Measurements from ENCODE around the gene JTB. TPM values are rescaled to one million over a fixed set of nuclear protein-coding genes. Genes with fewer than 3 reads are reported as not detected.
"Not testable (repeated sequence)": the region's sequence is repeated elsewhere in the genome, so short reads cannot be mapped to it uniquely, and the experiment has no call there.

Gene JTB
- total and polyA plus RNA-seq, 7 donors = 87.6 to 266 (median 118) TPM

DNA sequence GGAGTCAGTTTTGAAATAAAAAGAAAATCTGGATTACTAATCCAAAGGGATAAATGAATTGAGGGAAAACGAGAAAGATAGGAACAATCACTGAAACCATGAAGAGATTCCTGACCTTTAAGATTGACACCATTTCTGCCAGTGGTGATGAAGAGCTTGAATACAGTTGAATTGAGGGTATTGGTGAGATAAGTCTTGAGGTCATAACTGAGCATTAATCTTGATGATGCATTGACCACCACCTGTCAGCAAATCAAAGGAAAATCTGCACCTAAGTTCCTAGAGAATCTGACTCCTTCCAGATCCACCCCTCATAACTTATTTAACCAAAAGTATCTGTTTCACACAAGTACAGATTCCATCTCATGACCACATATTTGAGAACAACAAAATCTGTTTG is 34.7 kb upstream of the JTB start:
- DNase-seq (no peak), ATAC-seq (no peak)
- WGBS, 3 donors = 68 to 77% (median 69%) methylated on average over 1 of the region's 1 CpG
- intact Hi-C loops (cut with DNase I) = loop anchor here in 1 of 2 donors (10.0 kb wide), 1 partner anchor 103 kb away; no protein-coding TSS in a partner anchor
- Histone ChIP-seq H3K4me3 (no peak overlapping the region), H3K27me3 (ENCODE audit: insufficient read depth in 3 of 3, low read length in 2 of 3) (no peaks in the 10 kb centered on the region), H3K27ac (no peak overlapping the region), H3K36me3 (ENCODE audit: insufficient read depth in 1 of 2, low read depth in 1 of 2) (no peaks in the 10 kb centered on the region), H3K9me3 (no peaks in the 10 kb centered on the region), H3K4me1 (no peaks in the 10 kb centered on the region)
- TF ChIP-seq, protein P1, sequence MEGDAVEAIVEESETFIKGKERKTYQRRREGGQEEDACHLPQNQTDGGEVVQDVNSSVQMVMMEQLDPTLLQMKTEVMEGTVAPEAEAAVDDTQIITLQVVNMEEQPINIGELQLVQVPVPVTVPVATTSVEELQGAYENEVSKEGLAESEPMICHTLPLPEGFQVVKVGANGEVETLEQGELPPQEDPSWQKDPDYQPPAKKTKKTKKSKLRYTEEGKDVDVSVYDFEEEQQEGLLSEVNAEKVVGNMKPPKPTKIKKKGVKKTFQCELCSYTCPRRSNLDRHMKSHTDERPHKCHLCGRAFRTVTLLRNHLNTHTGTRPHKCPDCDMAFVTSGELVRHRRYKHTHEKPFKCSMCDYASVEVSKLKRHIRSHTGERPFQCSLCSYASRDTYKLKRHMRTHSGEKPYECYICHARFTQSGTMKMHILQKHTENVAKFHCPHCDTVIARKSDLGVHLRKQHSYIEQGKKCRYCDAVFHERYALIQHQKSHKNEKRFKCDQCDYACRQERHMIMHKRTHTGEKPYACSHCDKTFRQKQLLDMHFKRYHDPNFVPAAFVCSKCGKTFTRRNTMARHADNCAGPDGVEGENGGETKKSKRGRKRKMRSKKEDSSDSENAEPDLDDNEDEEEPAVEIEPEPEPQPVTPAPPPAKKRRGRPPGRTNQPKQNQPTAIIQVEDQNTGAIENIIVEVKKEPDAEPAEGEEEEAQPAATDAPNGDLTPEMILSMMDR (IDR thresholded peaks at IDR 0.05) = no peak

DNA sequence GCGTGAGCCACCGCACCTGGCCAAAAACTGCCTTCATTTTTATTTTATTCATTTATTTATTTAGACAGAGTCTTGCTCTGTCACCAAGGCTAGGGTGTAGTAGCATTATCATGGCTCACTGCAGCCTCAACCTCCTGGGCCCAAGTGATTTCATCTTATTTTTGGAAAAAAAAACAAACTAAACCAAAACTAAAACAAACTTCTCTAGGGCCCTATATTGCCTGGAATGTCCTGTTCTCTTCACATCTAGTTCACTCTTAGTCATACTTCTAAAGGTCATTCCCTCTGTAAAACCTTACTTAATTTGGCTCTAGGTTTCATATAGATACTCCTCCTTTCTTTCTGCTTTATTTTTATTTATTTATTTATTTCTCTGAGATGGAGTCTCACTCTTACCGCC is 28.7 kb upstream of the JTB start:
- TF ChIP-seq, protein P1 (IDR thresholded peaks at IDR 0.05) = no peak
- no peak overlapping the region for H3K27ac ChIP-seq
- intact Hi-C loops (cut with DNase I) = no loop called here
- no peak overlapping the region for H3K4me3 ChIP-seq
- ATAC-seq (no peak), DNase-seq (no peak)
- no peaks in the 10 kb centered on the region for H3K27me3 ChIP-seq (ENCODE audit: insufficient read depth in 3 of 3, low read length in 2 of 3)
- no peaks in the 10 kb centered on the region for H3K4me1 ChIP-seq
- no peaks in the 10 kb centered on the region for H3K9me3 ChIP-seq
- H3K36me3 ChIP-seq (ENCODE audit: insufficient read depth in 1 of 2, low read depth in 1 of 2) = no peaks in the 10 kb centered on the region
- 95 to 98% (median 97%) methylated on average over 3 of the region's 3 CpGs for WGBS, 3 donors

DNA sequence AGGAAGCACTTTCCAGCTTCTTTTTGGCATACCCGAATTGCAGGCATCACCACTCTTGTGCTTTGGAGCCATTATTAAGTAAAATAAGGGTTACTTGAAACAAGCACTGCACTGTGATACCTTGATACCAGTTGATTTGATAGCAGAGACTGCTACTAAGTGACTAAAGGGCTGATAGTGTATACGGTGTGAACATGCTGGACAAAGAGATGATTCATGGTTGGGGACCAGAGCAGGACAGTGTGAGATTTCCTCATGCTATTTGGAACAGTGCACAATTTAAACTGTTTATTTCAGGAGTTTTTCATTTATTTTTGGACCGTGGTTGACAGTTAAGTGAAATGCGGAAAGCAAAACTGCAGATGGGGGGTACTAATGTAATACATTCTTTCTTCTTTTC is 22.9 kb upstream of the JTB start:
- intact Hi-C loops (cut with DNase I) = no loop called here
- H3K9me3 ChIP-seq = no peaks in the 10 kb centered on the region
- no peak for DNase-seq
- no peaks in the 10 kb centered on the region for H3K4me1 ChIP-seq
- H3K36me3 ChIP-seq (ENCODE audit: insufficient read depth in 1 of 2, low read depth in 1 of 2) = peaks cover 0 to 4% of the 10 kb centered on the region in 2 donors
- H3K27me3 ChIP-seq (ENCODE audit: insufficient read depth in 3 of 3, low read length in 2 of 3) = no peaks in the 10 kb centered on the region
- no peak overlapping the region for H3K27ac ChIP-seq
- 80 to 85% (median 83%) methylated on average over 4 of the region's 4 CpGs for WGBS, 3 donors
- no peak for ATAC-seq
- no peak overlapping the region for H3K4me3 ChIP-seq
- TF ChIP-seq, protein P1 (IDR thresholded peaks at IDR 0.05) = no peak

DNA sequence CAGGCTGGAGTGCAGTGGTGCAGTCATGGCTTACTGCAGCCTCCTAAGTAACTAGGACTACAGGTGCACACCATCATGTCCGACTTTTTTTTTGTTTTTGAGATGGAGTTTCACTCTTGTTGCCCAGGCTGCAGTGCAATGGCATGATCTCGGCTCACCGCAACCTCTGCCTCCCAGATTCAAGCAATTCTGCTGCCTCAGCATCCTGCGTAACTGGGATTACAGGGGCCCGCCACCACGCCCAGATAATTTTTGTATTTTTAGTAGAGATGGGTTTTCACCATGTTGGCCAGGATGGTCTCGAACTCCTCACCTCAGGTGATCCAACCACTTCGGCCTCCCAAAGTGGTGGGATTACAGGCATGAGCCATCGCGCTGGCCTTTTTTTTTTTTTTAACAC is 19.4 kb upstream of the JTB start:
- Histone ChIP-seq H3K4me1 (peaks cover 20% of the 10 kb centered on the region), H3K36me3 (ENCODE audit: insufficient read depth in 1 of 2, low read depth in 1 of 2) (peaks cover 10 to 38% of the 10 kb centered on the region in 2 donors)
- not testable (repeated sequence) for H3K4me3 ChIP-seq; DNase-seq; H3K27ac ChIP-seq; H3K27me3 ChIP-seq (ENCODE audit: insufficient read depth in 3 of 3, low read length in 2 of 3); H3K9me3 ChIP-seq; ATAC-seq
- 92 to 96% (median 95%) methylated on average over 10 of the region's 10 CpGs for WGBS, 3 donors
- intact Hi-C loops (cut with DNase I) = loop anchor here in 1 of 2 donors (10.0 kb wide), 1 partner anchor 278 kb away; the partner anchor contains the start of gene HAX1

DNA sequence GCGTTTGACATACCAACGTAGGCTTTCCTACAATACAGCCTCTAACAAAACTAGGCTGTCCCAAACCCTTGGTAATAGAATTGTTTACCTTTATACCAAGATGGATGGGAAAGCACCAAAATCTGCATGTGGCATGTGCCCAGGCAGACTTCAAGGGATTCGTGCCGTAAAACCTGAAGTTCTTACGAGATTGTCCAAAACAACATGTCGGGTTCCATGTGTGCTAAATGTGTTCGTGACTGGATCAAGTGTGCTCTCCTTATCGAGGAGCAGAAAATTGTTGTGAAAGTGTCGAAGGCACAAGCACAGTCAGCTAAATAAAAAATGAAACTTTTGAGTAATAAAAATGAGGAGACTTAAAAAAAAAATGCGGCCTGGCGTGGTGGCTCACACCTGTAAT is 18.2 kb upstream of the JTB start:
- 89 to 97% (median 95%) methylated on average over 11 of the region's 11 CpGs for WGBS, 3 donors
- H3K36me3 ChIP-seq (ENCODE audit: insufficient read depth in 1 of 2, low read depth in 1 of 2) = peaks cover 10 to 47% of the 10 kb centered on the region in 2 donors
- intact Hi-C loops (cut with DNase I) = loop anchor here in 1 of 2 donors (10.0 kb wide), 1 partner anchor 279 kb away; the partner anchor contains the start of gene HAX1

More for the DNA sequence above, 18.2 kb upstream of the JTB start:
- no peak for ATAC-seq
- TF ChIP-seq, protein P1 (IDR thresholded peaks at IDR 0.05) = no peak
- Histone ChIP-seq H3K27me3 (ENCODE audit: insufficient read depth in 3 of 3, low read length in 2 of 3) (no peaks in the 10 kb centered on the region), H3K4me1 (peaks cover 25% of the 10 kb centered on the region), H3K27ac (no peak overlapping the region), H3K4me3 (no peak overlapping the region), H3K9me3 (no peaks in the 10 kb centered on the region)
- DNase-seq = no peak
